G401.6 (cell line): ENCODE measurements around the gene CA5A.
"Not testable (repeated sequence)": the region's sequence is repeated elsewhere in the genome, so short reads cannot be mapped to it uniquely, and the experiment has no call there.

Experiments used
- FAIRE-seq: peaks from 2 replicates; lab custom pipeline; 2012; peaks lifted over from hg19 to GRCh38; lab: Jason Lieb, UNC

The CA5A gene

GRCh38 chr16:87947356-87948118 lies 11.2 kb upstream of the CA5A start:
- no peak for FAIRE-seq

GRCh38 chr16:87946596-87947347 lies 10.4 kb upstream of the CA5A start:
- no peak for FAIRE-seq

DNA sequence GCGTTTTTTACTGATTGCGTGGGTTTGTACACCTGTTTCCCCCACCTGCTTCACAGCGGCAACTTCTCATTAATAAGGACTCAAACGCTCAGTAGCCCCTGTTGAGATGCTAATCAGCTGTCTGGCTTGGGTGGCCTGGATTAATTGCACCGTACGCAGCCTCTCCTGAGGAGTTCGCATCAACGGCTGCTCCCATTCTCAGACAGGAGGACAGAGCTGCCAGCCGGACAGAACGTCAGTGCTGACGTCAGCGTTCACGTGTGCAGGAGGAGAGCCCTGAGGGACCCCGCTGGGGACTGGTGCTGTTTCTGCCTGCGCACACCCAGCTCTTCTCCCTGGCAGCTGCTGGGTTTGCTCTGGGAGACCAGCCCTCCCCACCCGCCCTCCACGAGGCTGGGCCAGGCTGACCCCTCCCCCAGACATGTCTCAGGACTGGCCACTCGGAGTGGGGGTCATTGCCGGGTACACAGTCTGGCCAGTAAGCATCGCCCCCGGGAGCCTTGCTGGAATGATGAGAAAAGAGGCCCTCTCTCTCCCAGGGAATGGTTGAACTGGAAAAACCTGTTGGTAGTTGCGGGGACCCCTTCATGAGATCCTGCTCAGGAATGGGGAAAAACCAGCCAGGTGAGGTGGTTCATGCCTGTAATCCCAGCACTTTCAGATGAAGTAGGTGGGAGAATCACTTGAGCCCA lies 9.2 kb upstream of the CA5A start:
- no peak for FAIRE-seq

- no peak for FAIRE-seq
These were observed 6.4 kb upstream of the CA5A start for GRCh38 chr16:87942680-87943079.

DNA sequence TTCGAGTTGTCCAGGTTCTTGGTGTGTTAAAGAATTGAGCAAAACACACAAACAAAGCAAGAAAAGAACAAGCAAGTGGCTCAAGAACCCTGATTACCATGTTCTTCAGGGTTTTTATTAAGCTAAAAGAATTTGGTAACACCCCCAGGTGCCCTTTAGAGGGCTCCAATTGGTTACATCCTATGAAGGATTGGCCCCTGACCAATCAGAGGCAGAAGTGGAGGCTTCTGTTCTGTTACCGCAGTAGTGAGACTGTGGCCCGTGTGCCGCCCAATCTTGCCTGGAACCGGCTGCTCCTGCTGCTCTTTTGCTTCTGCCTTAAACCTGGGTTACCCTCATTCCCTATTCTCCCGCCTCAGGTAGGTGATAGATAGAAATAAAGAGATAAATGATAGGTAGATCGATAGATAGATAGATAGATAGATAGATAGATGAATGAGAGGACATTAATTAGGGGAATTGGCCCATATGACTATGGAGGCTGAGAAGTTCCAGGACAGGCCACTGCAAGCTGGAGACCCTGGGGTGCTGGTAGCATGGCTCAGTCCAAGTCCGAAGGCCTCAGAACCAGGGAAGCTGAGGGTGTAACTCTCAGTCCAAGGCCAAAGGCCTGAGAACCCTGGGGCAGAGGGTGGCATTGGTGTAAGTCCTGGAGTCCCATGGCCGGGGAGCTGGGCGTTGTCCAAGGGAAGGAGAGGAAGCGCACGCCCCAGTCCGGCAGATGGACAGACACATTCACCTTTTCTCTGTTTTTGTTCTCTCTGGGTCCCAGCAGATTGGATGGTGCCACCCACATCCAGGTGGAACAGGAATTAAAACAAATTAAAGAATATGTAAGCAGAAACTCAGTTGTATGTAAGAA lies 3.5 kb upstream of the CA5A start:
- FAIRE-seq: no peak

- FAIRE-seq: no peak
These were observed 2.2 kb upstream of the CA5A start for GRCh38 chr16:87938412-87938949.

DNA sequence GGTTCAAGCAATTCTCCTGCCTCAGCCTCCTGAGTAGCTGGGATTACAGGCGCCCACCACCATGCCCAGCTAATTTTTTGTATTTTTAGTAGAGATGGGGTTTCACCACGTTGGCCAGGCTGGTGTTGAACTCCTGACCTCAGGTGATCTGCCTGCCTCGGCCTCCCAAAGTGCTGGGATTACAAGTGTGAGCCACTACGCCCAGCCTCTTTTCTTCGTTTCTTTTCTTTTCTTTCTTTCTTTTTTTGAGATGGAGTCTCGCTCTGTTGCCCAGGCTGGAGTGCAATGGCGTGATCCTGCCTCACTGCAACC lies 858 bp upstream of the CA5A start:
- not testable (repeated sequence) for FAIRE-seq

GRCh38 chr16:87936016-87936374 lies 334 bp downstream of the CA5A start:
- not testable (repeated sequence) for FAIRE-seq

- not testable (repeated sequence) for FAIRE-seq
These were observed 1.4 kb downstream of the CA5A start for GRCh38 chr16:87934752-87935425.

DNA sequence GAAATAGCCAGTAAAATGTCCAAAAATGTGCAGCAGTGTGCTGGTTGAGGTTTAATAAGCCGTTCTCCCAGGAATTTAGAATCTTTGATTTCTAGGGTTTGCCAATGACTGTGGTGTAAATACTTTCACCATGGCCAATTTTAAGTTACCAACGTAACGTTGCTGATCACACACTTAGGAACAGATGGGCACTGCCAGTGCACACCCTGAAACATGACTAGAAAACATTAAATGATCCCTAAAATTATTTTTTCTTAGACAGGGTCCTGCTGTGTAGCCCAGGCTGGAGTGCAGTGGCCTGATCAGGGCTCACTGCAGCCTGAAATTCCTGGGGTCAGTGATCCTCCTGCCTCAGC lies 3.2 kb downstream of the CA5A start:
- FAIRE-seq: no peak

DNA sequence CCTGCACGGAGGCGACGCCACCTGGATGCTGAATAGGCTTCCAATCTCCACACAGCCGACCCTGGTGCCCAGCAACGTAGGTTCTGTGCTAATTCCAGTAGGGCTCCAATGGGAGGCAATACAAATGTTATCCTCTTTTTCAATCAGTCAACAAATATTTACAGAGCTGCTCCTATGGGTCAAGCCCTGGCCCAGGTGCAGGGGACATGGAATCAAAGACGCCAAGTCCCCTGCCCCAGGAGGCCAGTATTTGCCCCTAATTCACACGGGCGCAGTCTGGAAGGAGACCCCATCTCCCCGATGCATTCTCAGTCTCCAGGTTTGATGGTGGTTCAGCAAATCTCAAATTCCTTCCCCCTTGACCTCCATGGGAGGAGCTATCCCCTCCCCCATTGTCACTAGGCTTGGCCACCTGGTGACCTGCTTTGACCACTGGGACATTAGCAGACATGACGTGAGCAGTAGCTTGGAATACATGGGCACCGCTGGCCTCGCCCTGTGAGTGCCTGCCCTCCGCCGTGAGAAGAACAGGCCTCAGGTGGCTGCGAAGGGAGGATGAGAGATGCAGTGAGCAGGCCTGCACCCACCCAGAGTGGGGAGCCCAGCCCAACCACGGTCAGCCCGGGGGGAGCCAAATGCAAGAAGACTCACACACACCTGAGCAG lies 3.7 kb downstream of the CA5A start:
- not testable (repeated sequence) for FAIRE-seq

- FAIRE-seq: no peak
These were observed 4.8 kb downstream of the CA5A start for GRCh38 chr16:87931504-87931903.

- FAIRE-seq: no peak
These were observed 5.9 kb downstream of the CA5A start for GRCh38 chr16:87930456-87930855.

DNA sequence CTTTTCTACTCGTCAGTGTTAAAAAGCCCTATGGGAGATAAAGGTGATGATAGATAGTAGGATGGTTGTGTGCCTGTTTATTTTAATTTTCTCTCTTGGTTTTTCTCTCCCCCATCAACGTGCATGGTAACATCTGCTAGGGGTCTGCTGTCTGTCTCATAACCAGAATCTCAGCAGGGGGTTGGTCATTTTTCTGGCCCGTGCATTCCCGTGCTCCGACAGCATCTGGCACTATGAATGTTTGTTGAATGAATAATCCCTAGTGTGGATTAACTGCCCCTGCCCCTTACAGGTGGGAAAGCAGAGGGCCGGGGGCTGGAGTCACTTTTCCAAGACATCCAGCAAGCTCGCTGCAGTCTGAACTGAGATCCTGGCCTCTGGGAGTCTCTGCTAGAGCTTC lies 6.3 kb downstream of the CA5A start:
- FAIRE-seq: no peak

GRCh38 chr16:87927195-87927562 lies 9.2 kb downstream of the CA5A start:
- no peak for FAIRE-seq

DNA sequence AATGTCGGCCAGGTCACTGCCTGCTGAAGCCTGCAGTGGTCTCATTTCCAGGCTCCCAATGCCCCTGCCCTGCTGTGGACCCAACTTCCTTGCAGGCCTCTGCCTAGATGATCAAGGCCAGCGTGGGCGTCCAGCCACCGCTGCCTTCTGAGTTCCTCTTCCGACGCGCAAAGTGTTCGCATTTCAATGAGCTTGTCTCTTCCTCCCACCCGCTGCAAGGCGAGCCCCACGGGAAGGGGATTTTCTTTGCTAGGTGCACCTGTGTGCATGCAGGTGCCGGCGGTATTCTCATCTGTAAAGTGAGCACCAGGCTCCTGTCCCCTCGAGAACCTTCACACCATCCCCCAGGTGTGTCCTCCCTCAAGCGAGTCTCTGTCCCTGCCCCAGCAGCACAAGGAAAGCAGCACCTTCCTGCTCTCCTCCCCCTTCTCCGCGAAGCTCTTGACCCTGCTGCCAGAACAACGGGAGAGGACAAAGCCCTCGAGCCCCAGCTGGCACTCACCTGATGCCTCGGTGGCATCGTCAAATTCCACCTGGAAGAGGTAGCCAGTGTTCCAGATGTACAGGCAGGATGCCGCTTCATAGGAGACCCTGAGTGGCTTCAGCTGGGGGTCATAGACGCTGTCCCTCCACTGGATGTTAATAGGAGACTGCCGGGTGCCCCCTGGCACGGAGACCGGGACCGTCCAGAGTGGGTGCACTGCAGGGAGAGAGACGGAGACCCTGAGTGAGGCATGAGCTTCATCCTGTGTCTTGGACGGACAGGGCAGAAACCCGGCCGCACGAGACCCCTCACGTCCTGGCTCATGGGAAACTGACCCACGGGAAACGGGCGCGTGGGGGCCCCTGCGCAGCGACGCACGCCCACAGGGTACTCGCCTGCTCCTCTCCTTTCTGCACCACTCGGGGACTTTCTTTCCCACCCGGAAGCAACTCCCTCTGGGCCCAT lies 9.8 kb downstream of the CA5A start:
- FAIRE-seq: no peak

- no peak for FAIRE-seq
These were observed 11.3 kb downstream of the CA5A start for GRCh38 chr16:87924811-87925670.

DNA sequence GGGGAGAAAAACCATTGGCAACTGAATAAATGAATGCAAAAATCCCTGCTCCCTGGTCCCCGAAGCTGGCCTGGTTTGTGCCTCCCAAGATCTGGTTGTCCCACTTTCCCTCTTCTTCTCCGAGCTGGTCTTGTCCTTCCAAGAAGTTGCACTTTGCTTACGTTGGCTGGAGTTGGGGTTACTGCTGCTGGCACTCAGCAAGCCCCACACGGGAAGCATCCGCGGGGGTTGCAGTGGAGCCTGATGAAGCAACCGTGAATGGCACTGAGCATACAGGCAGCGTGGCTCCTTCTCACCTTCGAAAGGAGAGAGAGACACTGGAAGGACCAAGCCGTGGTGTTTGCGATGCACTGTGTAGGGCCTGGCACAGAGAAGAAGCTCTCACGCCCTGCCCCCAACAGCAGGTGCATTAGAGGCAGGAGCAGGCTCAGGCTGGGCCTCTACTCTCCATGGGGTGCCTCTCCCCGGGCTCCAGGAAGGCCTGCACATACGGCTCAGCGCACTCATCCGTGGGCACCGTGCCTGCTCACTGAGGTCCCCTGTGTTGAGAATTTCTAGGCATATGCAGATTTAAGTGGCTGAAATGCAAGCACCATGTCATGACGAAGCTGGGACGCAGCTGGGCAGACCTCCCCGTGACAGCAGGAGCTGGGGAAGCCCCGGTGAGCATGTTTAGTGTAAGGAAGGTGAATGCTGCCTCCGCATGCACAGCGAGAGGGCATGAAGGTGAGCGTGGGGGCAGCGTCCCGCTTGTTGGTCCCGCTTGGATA lies 12.1 kb downstream of the CA5A start:
- FAIRE-seq: no peak
